ENCODE measurements around the gene RFK. TPM values are rescaled to one million over a fixed set of nuclear protein-coding genes. Genes with fewer than 3 reads are reported as not detected.

Gene RFK
- 29.3 to 50.0 TPM (median 45.5 TPM) in 5 replicates for total RNA-seq (2022; extraction: Qiagen RNA extraction; ENCODE audit: low read depth)

GRCh38 chr9:76394195-76394959 is at the start of gene RFK:
RFK (minus strand) TSS chr9:76394426; CDS start chr9:76394171, 255 bp downstream.

Other genes starting within 250 kb of the RFK start
- 0.80 to 3.0 TPM (median 2.6 TPM) in 5 replicates for gene GCNT1, start 64.8 kb upstream of the RFK start, total RNA-seq (2022; extraction: Qiagen RNA extraction; ENCODE audit: low read depth)

Data from A549 treated with RU486 at 1 μM for 4 hours (cell line).